K562 (cell line): ENCODE data around the gene ZFAND2B. TPM values are rescaled to one million over a fixed set of nuclear protein-coding genes. Genes with fewer than 3 reads are reported as not detected.

ENCODE experiments used
- CBX8 ChIP-seq: fragments of 200-600 bp; sonication (generic); IDR thresholded peaks from 2 replicates; pipeline ENCODE4 v1.6.1; 2012; ENCODE audit warnings: borderline replicate concordance, mixed run types, low read depth, mild to moderate bottlenecking, moderate library complexity, mixed read lengths, low read length, control low read depth, inconsistent platforms; ENCODE audit not compliant: poor library complexity, severe bottlenecking; ENCODE audit errors: extremely low read depth
- GMEB1 ChIP-seq: fragments of 250-450 bp; sonication (Bioruptor Pico); IDR thresholded peaks from 2 replicates; pipeline ENCODE4 v1.4.0; 2020; ENCODE audit warnings: mild to moderate bottlenecking
- HOXB6 ChIP-seq: fragments of 250-450 bp; sonication (Bioruptor Pico); IDR thresholded peaks from 2 replicates; pipeline ENCODE4 v1.5.1; 2022; ENCODE audit warnings: mild to moderate bottlenecking, borderline replicate concordance
- MCM2 ChIP-seq: fragments of 450-650 bp; IDR thresholded peaks from 2 replicates; pipeline ENCODE4 v1.6.1; 2017; ENCODE audit warnings: low read depth, mild to moderate bottlenecking
- MECOM ChIP-seq: fragments of 250-450 bp; sonication (Bioruptor Pico); IDR thresholded peaks from 2 replicates; pipeline ENCODE4 v1.8.0; 2022; ENCODE audit warnings: inconsistent platforms
- MTA1 ChIP-seq: fragments of 450-650 bp; IDR thresholded peaks from 2 replicates; pipeline ENCODE4 v1.6.1; 2017; ENCODE audit warnings: borderline replicate concordance
- OTX1 ChIP-seq: fragments of 450-650 bp; formaldehyde crosslinking; IDR thresholded peaks from 2 replicates; pipeline ENCODE4 v1.4.0; 2022; ENCODE audit warnings: mild to moderate bottlenecking
- SMAD2 ChIP-seq: fragments of 150-350 bp; IDR thresholded peaks from 2 replicates; pipeline ENCODE4 v1.6.1; 2014; ENCODE audit warnings: low read depth, mild to moderate bottlenecking, low read length
- TCF15 ChIP-seq: fragments of 250-450 bp; sonication (Bioruptor Pico); IDR thresholded peaks from 2 replicates; pipeline ENCODE4 v1.8.0; 2022; ENCODE audit warnings: moderate library complexity, mild to moderate bottlenecking, inconsistent platforms
- TCF3 ChIP-seq: sonication (generic); formaldehyde crosslinking; IDR thresholded peaks from 2 replicates; pipeline ENCODE4 v1.4.0; 2020; ENCODE audit warnings: mild to moderate bottlenecking, missing genetic modification reagents
- THRAP3 ChIP-seq: fragments of 450-650 bp; IDR thresholded peaks from 2 replicates; pipeline ENCODE4 v1.6.1; 2016; ENCODE audit warnings: mild to moderate bottlenecking, inconsistent platforms, borderline replicate concordance
- ZMIZ1 ChIP-seq, 2 experiments: fragments of 150-350 bp in 1 of 2; IDR thresholded peaks; 2 replicates each; pipeline ENCODE4 v1.6.1; 2012 to 2016; ENCODE audit warnings: low read depth in 2 of 2, low read length in 2 of 2, mild to moderate bottlenecking in 1 of 2, moderate library complexity in 1 of 2
- polyA plus RNA-seq, 8 experiments: library from polyadenylated mRNA; depleted of rRNA in 4 of 8; stranded (reverse) in 5 of 8; unstranded in 3 of 8; fragments of >200 nt; fragmentation: Nextera tagmentation in 2 of 8; fragmentation: Illumina TruSeq in 1 of 8; extraction: Ambion mirVana in 2 of 8; extraction: Trizol in 1 of 8; gene quantifications; 2 replicates each; pipeline versions ENCODE4 v1.2.1 to v1.2.3, GENCODE V29; 2011 to 2014; ENCODE audit warnings: inconsistent platforms in 1 of 8, missing spikeins in 1 of 8
- total RNA-seq, 7 experiments: library from RNA; depleted of rRNA in 6 of 7; stranded (reverse); fragments of >200 nt in 6 of 7; fragmentation: Illumina TruSeq in 2 of 7; extraction: Trizol in 2 of 7; gene quantifications; 2 replicates each; pipeline versions ENCODE4 v1.2.1 to v1.2.3, GENCODE V29; 2011 to 2021; ENCODE audit warnings: low replicate concordance in 1 of 7
- TF ChIP-seq, protein P1 (sequence below): fragments of 150-350 bp; conservative IDR thresholded peaks from 2 replicates; pipeline ENCODE4 v1.6.1; 2014; ENCODE audit warnings: low read length
- TF ChIP-seq, protein P2 (sequence below): fragments of 450-650 bp; formaldehyde crosslinking; IDR thresholded peaks from 2 replicates; pipeline ENCODE4 v1.4.0; 2020; ENCODE audit warnings: mild to moderate bottlenecking, moderate library complexity
- TF ChIP-seq, protein P3 (sequence below), 3 experiments: fragments of 200-800 bp in 1 of 3; sonication (Bioruptor generic) in 1 of 3; sonication (generic) in 1 of 3; formaldehyde crosslinking in 1 of 3; IDR thresholded peaks; 2 replicates each; pipeline versions ENCODE4 v1.6.1 to v1.8.0; 2016 to 2022; ENCODE audit warnings: mild to moderate bottlenecking in 2 of 3, missing compliant biosample characterization in 2 of 3, missing genetic modification characterization in 2 of 3, missing genetic modification reagents in 1 of 3

Gene ZFAND2B
- total and polyA plus RNA-seq, 9 of the 15 experiments (the other 6 are each of a cell fraction or from before 2014, with no cell fraction given): 9.9 to 33.3 (median 26.1) TPM

DNA sequence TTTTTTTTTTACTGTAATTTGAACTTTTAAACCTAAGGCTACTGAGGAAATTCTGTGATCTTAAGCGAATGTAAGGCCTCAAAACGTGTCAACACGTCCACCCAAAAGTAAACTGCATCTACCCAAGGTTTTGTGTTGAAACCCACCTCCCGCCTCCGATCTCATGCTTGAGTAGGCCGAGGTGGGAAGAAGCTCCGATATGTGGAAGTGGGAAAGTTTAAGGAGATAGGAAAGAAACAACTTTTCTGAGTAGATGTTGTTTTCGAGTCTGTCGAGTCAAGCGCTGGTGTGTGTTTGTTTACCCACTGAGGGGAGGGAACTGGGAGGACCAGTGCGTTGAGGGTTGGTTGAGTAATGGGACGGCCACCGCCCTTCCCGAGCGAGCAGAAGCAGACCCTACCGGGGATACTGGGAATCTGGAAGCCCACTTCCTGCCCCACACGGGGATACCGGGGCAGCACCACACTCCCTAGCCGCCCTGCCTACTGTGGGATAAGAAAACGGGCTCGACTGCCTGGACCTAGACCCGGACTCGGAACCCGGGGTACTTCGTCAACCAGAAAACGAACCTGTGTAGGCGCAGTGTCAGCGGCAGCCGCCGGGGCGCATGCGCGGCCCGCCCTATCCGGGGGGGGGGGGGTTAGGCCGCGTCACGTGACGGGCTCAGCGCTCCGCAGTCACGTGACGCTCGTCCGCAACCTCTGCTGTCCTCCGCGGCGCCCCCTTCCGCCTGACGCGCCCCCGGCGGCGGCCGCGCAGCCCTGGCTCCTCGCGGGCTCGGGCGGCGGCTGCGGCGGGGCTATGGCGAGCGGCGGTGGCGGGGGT is 28.8 kb upstream of the ZFAND2B start, which contains the start of gene RETREG2 (continued):
- TF ChIP-seq, protein P1, sequence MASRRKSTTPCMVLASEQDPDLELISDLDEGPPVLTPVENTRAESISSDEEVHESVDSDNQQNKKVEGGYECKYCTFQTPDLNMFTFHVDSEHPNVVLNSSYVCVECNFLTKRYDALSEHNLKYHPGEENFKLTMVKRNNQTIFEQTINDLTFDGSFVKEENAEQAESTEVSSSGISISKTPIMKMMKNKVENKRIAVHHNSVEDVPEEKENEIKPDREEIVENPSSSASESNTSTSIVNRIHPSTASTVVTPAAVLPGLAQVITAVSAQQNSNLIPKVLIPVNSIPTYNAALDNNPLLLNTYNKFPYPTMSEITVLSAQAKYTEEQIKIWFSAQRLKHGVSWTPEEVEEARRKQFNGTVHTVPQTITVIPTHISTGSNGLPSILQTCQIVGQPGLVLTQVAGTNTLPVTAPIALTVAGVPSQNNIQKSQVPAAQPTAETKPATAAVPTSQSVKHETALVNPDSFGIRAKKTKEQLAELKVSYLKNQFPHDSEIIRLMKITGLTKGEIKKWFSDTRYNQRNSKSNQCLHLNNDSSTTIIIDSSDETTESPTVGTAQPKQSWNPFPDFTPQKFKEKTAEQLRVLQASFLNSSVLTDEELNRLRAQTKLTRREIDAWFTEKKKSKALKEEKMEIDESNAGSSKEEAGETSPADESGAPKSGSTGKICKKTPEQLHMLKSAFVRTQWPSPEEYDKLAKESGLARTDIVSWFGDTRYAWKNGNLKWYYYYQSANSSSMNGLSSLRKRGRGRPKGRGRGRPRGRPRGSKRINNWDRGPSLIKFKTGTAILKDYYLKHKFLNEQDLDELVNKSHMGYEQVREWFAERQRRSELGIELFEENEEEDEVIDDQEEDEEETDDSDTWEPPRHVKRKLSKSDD: no peak
- TF ChIP-seq TCF3 (CRISPR knock-in tag) (no peak), CBX8 (no peak), MECOM (CRISPR knock-in tag) (no peak), GMEB1 (peak; percentile 74), MCM2 (no peak), THRAP3 (no peak), SMAD2 (no peak), MTA1 (no peak), ZMIZ1 (IDR thresholded peaks at IDR 0.05; ENCODE audit: low read depth in 2 of 2, low read length in 2 of 2) (no peak), OTX1 (CRISPR knock-in tag) (no peak), TCF15 (CRISPR knock-in tag) (no peak), HOXB6 (CRISPR knock-in tag) (no peak)
- TF ChIP-seq, protein P2, sequence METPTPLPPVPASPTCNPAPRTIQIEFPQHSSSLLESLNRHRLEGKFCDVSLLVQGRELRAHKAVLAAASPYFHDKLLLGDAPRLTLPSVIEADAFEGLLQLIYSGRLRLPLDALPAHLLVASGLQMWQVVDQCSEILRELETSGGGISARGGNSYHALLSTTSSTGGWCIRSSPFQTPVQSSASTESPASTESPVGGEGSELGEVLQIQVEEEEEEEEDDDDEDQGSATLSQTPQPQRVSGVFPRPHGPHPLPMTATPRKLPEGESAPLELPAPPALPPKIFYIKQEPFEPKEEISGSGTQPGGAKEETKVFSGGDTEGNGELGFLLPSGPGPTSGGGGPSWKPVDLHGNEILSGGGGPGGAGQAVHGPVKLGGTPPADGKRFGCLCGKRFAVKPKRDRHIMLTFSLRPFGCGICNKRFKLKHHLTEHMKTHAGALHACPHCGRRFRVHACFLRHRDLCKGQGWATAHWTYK (CRISPR knock-in tag): no peak
- TF ChIP-seq, protein P3, sequence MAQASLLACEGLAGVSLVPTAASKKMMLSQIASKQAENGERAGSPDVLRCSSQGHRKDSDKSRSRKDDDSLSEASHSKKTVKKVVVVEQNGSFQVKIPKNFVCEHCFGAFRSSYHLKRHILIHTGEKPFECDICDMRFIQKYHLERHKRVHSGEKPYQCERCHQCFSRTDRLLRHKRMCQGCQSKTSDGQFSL (CRISPR knock-in tag; IDR thresholded peaks at IDR 0.05): peak; percentile 97
- TF ChIP-seq, protein P3 (tag; IDR thresholded peaks at IDR 0.05): peak in 1 of 2 experiments; percentile 96; a peak in 2 of 4 replicates
